Measurements from ENCODE around the gene CHGA.

Gene CHGA

DNA sequence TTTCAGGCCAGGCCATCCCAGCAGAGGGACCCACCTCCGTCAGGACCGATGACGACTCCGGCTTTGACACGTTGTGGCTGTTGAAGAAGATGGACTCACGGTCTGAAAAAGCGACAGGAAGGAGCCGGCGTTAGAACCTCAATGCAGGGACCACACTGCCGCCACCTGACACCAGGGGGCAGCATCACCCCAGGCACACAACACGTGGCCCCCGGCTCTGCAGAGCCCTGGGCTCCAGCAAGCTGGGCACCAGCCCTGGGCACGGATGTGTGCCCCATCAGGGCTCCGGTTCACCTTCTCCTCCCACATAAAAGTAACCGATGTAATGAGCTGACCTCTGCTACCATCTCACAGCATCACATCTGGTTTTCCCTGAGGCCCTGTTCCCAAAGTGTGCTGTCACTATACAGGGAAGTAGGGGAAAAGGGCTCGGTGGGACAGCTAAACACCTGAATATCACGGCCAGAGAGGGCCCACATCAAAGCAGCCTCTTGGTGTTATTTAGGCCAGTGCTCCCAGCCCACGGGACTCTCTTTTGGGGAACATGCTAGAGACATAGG lies 29.0 kb downstream of the CHGA start:
- Histone ChIP-seq H3K4me3 (replicated peaks; ENCODE audit: insufficient read depth, low read length) (no peak overlapping the region), H3K27me3 (ENCODE audit: insufficient read depth, poor library complexity, severe bottlenecking) (no peaks in the 10 kb centered on the region), H3K27ac (replicated peaks) (no peak overlapping the region)
- TF ChIP-seq GABPA (IDR thresholded peaks at IDR 0.05; ENCODE audit: low read depth) = no peak
- TF ChIP-seq, protein P1, sequence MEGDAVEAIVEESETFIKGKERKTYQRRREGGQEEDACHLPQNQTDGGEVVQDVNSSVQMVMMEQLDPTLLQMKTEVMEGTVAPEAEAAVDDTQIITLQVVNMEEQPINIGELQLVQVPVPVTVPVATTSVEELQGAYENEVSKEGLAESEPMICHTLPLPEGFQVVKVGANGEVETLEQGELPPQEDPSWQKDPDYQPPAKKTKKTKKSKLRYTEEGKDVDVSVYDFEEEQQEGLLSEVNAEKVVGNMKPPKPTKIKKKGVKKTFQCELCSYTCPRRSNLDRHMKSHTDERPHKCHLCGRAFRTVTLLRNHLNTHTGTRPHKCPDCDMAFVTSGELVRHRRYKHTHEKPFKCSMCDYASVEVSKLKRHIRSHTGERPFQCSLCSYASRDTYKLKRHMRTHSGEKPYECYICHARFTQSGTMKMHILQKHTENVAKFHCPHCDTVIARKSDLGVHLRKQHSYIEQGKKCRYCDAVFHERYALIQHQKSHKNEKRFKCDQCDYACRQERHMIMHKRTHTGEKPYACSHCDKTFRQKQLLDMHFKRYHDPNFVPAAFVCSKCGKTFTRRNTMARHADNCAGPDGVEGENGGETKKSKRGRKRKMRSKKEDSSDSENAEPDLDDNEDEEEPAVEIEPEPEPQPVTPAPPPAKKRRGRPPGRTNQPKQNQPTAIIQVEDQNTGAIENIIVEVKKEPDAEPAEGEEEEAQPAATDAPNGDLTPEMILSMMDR (IDR thresholded peaks at IDR 0.05; ENCODE audit: insufficient read depth, low read length) = peak; percentile 85
- DNase-seq (ENCODE audit: low read depth in 1 of 2, low spot score in 1 of 2) = peak; percentile 60 to 76

DNA sequence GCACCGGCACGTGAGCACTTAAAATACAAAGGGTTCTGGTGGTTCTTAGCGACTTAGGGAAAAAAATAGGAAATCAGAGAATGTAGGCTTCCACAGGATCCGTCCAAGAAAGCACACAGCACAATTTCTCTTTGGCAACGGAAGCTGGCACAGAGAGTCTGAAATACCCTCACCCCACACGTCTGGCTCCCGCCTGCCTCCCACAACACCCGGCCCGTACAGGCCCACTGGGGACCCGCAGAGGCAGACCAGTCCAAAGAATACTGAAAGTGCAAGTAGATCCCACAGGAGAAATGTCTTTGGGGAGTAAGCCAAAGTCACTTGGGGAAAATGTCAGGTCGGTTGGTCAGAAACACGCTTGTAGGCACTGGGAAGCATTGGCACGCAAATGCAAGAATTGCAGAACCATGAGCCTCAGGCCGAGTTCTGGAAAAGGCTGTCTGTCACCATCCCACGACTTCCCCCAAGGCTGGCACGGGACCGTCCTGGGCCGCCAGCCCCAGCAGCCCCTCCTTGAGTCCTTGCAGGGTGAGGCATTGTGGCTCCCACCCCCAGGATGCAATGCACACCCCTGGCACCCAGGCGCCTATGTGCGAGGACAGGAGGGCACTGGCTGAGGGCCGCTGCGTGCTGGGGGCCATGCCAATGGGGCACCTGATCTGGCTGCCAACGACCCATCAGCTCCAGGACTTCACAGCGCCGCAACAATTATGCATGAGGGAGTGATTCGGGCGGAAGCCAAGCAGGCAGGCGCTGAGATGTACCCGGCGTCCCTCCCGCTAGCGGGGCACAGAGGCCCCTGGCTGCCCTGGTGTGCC lies 29.7 kb downstream of the CHGA start:
- no peak overlapping the region for H3K4me3 ChIP-seq (replicated peaks; ENCODE audit: insufficient read depth, low read length)
- no peak for DNase-seq (ENCODE audit: low read depth in 1 of 2, low spot score in 1 of 2)
- no peak overlapping the region for H3K27ac ChIP-seq (replicated peaks)

DNA sequence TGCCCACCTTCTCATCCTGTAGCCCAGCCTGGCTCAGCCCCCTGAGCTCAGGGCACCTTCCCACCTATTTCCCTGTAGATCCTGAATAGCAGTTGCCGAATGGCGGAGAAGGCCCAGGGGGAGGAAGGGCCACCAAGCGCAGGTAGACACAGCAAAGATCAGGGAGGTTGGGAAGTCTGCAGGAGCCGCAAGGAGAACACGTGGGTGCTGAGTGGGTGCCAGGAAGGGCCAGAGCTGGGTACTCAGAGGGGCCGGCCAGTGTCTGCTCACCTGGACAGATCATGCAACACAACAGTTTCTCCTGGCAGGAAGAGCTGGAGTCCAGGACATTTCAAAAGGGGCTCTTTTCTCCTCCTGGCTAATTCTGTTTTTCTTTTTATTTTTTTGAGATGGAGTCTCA lies 30.6 kb downstream of the CHGA start:
- Histone ChIP-seq H3K4me3 (replicated peaks; ENCODE audit: insufficient read depth, low read length) (no peak overlapping the region), H3K27ac (replicated peaks) (no peak overlapping the region), H3K27me3 (ENCODE audit: insufficient read depth, poor library complexity, severe bottlenecking) (no peaks in the 10 kb centered on the region)
- no peak for DNase-seq (ENCODE audit: low read depth in 1 of 2, low spot score in 1 of 2)
- TF ChIP-seq, protein P1 (IDR thresholded peaks at IDR 0.05; ENCODE audit: insufficient read depth, low read length) = no peak
- TF ChIP-seq SPI1 (IDR thresholded peaks at IDR 0.05; ENCODE audit: borderline replicate concordance, low read depth) = no peak
- no peak for TF ChIP-seq GABPA (IDR thresholded peaks at IDR 0.05; ENCODE audit: low read depth)
- TF ChIP-seq, protein P2, sequence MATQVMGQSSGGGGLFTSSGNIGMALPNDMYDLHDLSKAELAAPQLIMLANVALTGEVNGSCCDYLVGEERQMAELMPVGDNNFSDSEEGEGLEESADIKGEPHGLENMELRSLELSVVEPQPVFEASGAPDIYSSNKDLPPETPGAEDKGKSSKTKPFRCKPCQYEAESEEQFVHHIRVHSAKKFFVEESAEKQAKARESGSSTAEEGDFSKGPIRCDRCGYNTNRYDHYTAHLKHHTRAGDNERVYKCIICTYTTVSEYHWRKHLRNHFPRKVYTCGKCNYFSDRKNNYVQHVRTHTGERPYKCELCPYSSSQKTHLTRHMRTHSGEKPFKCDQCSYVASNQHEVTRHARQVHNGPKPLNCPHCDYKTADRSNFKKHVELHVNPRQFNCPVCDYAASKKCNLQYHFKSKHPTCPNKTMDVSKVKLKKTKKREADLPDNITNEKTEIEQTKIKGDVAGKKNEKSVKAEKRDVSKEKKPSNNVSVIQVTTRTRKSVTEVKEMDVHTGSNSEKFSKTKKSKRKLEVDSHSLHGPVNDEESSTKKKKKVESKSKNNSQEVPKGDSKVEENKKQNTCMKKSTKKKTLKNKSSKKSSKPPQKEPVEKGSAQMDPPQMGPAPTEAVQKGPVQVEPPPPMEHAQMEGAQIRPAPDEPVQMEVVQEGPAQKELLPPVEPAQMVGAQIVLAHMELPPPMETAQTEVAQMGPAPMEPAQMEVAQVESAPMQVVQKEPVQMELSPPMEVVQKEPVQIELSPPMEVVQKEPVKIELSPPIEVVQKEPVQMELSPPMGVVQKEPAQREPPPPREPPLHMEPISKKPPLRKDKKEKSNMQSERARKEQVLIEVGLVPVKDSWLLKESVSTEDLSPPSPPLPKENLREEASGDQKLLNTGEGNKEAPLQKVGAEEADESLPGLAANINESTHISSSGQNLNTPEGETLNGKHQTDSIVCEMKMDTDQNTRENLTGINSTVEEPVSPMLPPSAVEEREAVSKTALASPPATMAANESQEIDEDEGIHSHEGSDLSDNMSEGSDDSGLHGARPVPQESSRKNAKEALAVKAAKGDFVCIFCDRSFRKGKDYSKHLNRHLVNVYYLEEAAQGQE (IDR thresholded peaks at IDR 0.05; ENCODE audit: insufficient replicate concordance, low read depth) = no peak
- TF ChIP-seq POLR2AphosphoS5 (IDR thresholded peaks at IDR 0.05; ENCODE audit: low read depth) = no peak

More for the DNA sequence above, 29.7 kb downstream of the CHGA start:
- TF ChIP-seq POLR2AphosphoS5 (IDR thresholded peaks at IDR 0.05; ENCODE audit: low read depth) (no peak), GABPA (IDR thresholded peaks at IDR 0.05; ENCODE audit: low read depth) (no peak), SPI1 (IDR thresholded peaks at IDR 0.05; ENCODE audit: borderline replicate concordance, low read depth) (no peak)
- TF ChIP-seq, protein P1 (IDR thresholded peaks at IDR 0.05; ENCODE audit: insufficient read depth, low read length) = no peak
- no peaks in the 10 kb centered on the region for H3K27me3 ChIP-seq (ENCODE audit: insufficient read depth, poor library complexity, severe bottlenecking)

DNA sequence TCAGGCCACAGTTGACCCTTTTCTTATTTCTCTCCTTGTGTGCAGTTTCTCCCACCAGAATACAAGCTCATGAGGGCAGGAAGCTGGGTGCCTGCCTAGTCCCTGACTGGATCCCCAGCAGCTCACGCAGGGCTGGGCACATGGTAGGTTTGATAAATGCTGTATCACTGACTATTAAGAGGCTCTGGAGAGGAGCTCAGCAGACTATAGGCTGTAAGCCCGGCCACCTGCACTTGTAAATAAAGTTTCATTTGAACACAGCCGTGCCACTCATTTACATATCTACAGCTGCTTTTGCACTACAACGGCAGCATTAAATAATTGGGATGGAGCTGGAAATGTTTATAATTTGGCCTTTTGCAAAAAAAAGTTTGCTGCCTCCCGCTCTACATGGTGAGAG lies 32.0 kb downstream of the CHGA start:
- Histone ChIP-seq H3K4me3 (replicated peaks; ENCODE audit: insufficient read depth, low read length) (no peak overlapping the region), H3K27ac (replicated peaks) (no peak overlapping the region), H3K27me3 (ENCODE audit: insufficient read depth, poor library complexity, severe bottlenecking) (no peaks in the 10 kb centered on the region)
- DNase-seq (ENCODE audit: low read depth in 1 of 2, low spot score in 1 of 2) = no peak
- TF ChIP-seq SPI1 (IDR thresholded peaks at IDR 0.05; ENCODE audit: borderline replicate concordance, low read depth) = no peak
- TF ChIP-seq, protein P1 (IDR thresholded peaks at IDR 0.05; ENCODE audit: insufficient read depth, low read length) = no peak
- no peak for TF ChIP-seq POLR2AphosphoS5 (IDR thresholded peaks at IDR 0.05; ENCODE audit: low read depth)
- TF ChIP-seq, protein P2 (IDR thresholded peaks at IDR 0.05; ENCODE audit: insufficient replicate concordance, low read depth) = no peak
- TF ChIP-seq GABPA (IDR thresholded peaks at IDR 0.05; ENCODE audit: low read depth) = no peak

All from HL-60 (cell line).